Measurements from ENCODE around the gene CD9.

CD9 gene

DNA sequence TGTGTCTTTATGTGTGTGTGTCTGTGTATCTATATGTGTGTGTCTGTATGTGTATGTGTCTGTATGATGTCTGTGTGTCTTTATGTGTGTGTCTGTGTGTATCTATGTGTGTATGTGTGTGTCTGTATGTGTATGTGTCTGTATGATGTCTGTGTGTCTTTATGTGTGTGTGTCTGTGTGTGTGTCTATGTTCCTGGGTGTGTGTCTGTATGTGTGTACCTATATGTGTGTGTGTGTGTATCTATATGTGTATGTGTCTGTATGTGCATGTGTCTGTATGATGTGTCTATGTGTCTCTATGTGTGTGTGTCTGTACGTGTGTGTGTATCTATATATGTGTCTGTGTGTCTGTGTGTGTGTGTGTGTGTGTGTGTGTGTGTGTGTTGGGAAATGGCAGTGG, 19.0 kb upstream of the CD9 start:
- ChIA-PET POLR2A (no interaction called here), CTCF (no interaction called here)
- TF ChIP-seq, protein P1, sequence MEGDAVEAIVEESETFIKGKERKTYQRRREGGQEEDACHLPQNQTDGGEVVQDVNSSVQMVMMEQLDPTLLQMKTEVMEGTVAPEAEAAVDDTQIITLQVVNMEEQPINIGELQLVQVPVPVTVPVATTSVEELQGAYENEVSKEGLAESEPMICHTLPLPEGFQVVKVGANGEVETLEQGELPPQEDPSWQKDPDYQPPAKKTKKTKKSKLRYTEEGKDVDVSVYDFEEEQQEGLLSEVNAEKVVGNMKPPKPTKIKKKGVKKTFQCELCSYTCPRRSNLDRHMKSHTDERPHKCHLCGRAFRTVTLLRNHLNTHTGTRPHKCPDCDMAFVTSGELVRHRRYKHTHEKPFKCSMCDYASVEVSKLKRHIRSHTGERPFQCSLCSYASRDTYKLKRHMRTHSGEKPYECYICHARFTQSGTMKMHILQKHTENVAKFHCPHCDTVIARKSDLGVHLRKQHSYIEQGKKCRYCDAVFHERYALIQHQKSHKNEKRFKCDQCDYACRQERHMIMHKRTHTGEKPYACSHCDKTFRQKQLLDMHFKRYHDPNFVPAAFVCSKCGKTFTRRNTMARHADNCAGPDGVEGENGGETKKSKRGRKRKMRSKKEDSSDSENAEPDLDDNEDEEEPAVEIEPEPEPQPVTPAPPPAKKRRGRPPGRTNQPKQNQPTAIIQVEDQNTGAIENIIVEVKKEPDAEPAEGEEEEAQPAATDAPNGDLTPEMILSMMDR (IDR thresholded peaks at IDR 0.05; ENCODE audit: control extremely low read depth, extremely low read depth, low read depth, missing control alignments): no peak
- DNase-seq (ENCODE audit: extremely low spot score): no peak

DNA sequence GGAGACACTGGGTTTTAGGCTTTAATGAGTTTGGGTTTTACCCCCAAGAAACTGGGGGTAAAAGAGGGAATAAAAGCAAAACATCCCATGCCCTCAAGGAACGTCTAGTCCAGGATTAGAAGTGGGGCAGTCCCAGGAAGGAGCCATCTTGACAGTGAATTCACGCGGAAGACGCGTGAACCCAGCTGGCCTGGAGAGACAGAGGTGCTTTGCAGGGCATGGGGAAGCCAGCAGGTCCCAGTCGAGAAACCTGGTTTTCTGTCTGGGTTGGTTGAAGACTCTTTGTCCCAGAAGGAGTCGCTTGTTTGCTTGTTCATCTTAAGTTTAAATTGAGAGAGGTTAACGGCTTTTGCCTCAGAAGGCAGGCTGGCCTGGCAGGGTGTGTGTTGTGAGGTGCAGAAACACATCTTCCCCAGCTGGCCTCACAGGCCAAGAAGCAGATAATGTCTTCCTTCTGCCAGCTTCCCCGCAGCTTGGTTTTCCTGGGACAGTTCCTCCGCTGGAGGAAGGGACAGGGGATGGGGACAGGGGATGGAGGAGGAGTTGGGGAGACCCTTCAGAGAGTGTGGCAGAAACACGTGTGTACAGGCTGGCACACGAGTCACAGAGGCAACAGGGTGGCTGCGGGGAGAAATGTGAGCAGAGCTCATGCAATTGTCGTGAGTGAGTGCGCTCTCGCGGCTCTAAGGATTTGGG, 18.5 kb upstream of the CD9 start:
- ChIA-PET CTCF (interaction anchor here (1.1 kb wide), 1 partner anchor 14 kb away, joined by 3 read pairs; no protein-coding TSS in a partner anchor), POLR2A (no interaction called here)
- DNase-seq (ENCODE audit: extremely low spot score): no peak
- TF ChIP-seq, protein P1 (IDR thresholded peaks at IDR 0.05; ENCODE audit: control extremely low read depth, extremely low read depth, low read depth, missing control alignments): no peak

DNA sequence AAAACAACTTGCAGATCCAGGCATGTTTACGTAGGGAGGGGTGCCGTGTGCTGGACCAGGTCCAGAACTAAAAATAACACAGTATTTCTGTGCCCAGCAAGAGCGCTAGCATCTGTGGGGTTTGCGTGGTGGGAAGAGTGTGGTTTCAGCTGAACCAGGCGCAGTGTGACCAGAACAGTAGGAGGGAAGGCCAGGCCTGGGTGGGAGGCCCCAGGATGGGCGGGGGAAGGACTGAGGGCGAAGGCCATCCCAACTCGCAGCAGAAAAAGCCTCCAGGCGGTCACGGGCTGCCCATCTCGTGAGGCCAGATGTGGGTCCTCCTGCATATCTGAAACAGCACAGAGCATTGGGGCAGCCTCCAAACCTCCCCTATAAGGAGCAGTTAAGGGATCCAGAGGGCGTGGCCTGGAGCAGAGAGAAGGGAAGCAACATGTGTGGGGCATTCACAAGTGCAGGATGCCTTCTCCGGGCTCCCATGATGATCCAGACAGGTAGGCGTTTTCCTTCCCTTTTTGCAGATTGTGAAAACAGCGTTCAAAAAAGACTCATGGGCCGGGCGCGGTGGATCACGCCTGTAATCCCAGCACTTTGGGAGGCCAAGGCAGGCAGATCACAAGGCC, 17.8 kb upstream of the CD9 start:
- CTCF ChIA-PET: interaction anchor here (1.1 to 2.2 kb wide), 3 partner anchors 12 to 194 kb away, joined by 3 to 16 read pairs (median 3); no protein-coding TSS in a partner anchor
- TF ChIP-seq, protein P1 (IDR thresholded peaks at IDR 0.05; ENCODE audit: control extremely low read depth, extremely low read depth, low read depth, missing control alignments): no peak
- POLR2A ChIA-PET: no interaction called here
- DNase-seq (ENCODE audit: extremely low spot score): no peak

DNA sequence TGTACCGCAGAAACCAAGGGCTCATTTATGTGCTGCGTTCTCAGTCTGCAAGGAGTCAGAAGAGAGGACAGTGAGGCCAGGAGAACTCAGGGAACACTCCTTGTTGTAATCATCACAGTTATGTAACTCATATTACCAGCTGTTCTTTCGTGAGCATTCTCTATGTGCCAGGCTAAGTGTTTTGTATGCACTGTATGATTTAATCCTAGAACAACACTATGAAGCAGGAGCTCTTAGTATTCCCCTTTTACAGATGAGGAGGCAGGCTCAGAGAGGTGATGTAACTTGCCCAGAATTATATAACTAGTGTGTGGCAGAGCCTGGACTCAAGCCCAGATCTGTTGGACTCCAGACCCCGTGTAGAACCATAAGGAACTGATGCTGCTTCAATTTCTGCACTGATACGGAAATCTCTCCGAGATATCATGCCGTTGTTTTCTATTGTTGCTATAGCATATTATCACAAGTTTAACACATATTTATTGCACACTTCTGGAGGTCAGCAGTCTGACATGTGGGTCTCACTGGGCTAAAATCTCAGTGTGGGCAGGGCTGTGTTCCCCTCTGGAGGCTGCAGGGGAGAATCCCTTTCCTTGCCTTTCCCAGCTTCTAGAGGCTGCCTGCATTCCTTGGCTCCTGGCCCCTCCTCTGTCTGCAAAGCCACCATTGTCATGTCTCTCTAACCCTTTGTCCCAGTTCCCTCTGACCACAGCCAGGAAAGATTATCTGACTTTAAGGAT, 16.3 kb upstream of the CD9 start:
- POLR2A ChIA-PET: no interaction called here
- no peak for DNase-seq (ENCODE audit: extremely low spot score)
- CTCF ChIA-PET: interaction anchor here (1.0 to 2.2 kb wide), 4 partner anchors 11 to 196 kb away, joined by 3 to 16 read pairs (median 4); no protein-coding TSS in a partner anchor
- TF ChIP-seq, protein P1 (IDR thresholded peaks at IDR 0.05; ENCODE audit: control extremely low read depth, extremely low read depth, low read depth, missing control alignments): no peak

DNA sequence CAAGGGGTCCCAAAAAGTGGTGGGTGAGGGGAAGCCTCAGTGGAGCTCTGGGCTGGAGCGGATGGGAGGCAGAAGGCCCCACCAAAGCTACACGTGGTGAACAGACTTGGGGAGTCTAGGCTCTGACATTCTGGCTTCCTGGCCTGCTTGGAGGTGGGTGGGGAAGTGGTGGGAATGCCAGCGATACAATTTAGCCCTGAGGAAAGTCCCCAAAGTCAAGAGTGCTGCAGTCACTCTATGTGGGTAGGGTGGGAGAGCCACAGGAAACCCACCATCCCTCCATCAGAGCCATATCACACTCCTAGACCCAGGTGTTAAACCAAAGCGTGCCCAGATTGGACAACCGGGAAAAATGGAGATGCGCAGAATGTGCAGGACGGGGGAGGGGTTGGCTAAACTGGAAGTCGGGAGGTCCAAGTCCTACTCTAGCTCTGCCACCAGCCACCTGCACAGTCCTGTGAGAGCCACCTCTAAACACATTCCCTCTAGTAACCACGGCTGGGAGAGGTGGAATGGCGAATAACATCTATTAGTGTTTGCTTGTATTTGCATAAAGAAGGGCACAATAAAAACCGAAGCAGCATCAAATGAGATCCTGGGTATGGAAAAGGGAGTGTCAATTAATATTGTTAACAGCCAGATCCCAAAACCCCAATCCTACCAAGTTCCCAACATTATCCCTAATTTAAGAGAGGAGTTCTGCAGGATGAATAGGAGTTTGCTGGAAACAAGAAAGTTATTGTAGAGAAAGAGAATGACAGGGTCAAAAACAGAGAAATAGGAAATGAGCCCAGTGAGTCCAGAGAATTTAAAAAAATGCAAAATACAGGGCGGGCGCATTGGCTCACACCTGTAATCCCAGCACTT, 14.0 kb upstream of the CD9 start:
- POLR2A ChIA-PET: no interaction called here
- CTCF ChIA-PET: no interaction called here

More for the DNA sequence above, 14.0 kb upstream of the CD9 start:
- TF ChIP-seq, protein P1 (IDR thresholded peaks at IDR 0.05; ENCODE audit: control extremely low read depth, extremely low read depth, low read depth, missing control alignments): no peak
- no peak for DNase-seq (ENCODE audit: extremely low spot score)
